GM20000 (cell line): ENCODE results near the gene KLRF1.

ENCODE experiments used
- DNase-seq: peaks from one replicate; pipeline ENCODE4 v3.0.0; 2012; ENCODE audit warnings: low spot score
- CTCF ChIP-seq: IDR thresholded peaks from 2 replicates; pipeline ENCODE4 v1.5.1; 2012; ENCODE audit warnings: mild to moderate bottlenecking, control low read depth; ENCODE audit errors: extremely low read depth, missing control alignments

The KLRF1 gene

GRCh38 chr12:9858135-9858534, 30.9 kb downstream of the KLRF1 start:
- DNase-seq: no peak
- no peak for TF ChIP-seq CTCF

GRCh38 chr12:9864913-9865675, 37.8 kb downstream of the KLRF1 start:
- no peak for TF ChIP-seq CTCF
- DNase-seq: no peak

- DNase-seq: no peak
- no peak for TF ChIP-seq CTCF
Observed at GRCh38 chr12:9866860-9867269, 39.6 kb downstream of the KLRF1 start.

GRCh38 chr12:9867531-9867930, 40.2 kb downstream of the KLRF1 start:
- no peak for DNase-seq
- TF ChIP-seq CTCF: no peak

- no peak for DNase-seq
- TF ChIP-seq CTCF: no peak
Observed at GRCh38 chr12:9868311-9868801, 41.1 kb downstream of the KLRF1 start.

- DNase-seq: no peak
- TF ChIP-seq CTCF: no peak
Observed at GRCh38 chr12:9868951-9869306, 41.6 kb downstream of the KLRF1 start.

- DNase-seq: no peak
- TF ChIP-seq CTCF: no peak
Observed at GRCh38 chr12:9869307-9870161, 42.3 kb downstream of the KLRF1 start, which contains the start of gene CLEC2B. Gene CLEC2B (minus strand): TSS chr12:9869354.
